ENCODE measurements around the gene CCDC124.

Gene CCDC124

GRCh38 chr19:17950310-17951156 lies 17.7 kb downstream of the CCDC124 start:
- Histone ChIP-seq H3K27me3 (ENCODE audit: control insufficient read depth, low read length) (peaks cover 41% of the 10 kb centered on the region), H4K20me1 (ENCODE audit: control insufficient read depth, insufficient read depth, low read depth, low read length) (no peaks in the 10 kb centered on the region), H3K9me3 (ENCODE audit: control insufficient read depth, insufficient read depth, low read length) (no peaks in the 10 kb centered on the region), H3K4me2 (ENCODE audit: low read length) (peak overlapping the region; percentile 83), H3K4me3 (ENCODE audit: low read length) (peak overlapping the region; percentile 76), H3K9me2 (replicated peaks; ENCODE audit: control insufficient read depth, low read length) (no peaks in the 10 kb centered on the region), H3K27ac (ENCODE audit: low read depth, low read length) (peak overlapping the region; percentile 67), H3F3A (ENCODE audit: control insufficient read depth, insufficient read depth) (peaks cover 10% of the 10 kb centered on the region), H3K4me1 (ENCODE audit: control insufficient read depth, low read length) (peaks cover 72% of the 10 kb centered on the region), H3K36me3 (ENCODE audit: control insufficient read depth, low read length) (no peaks in the 10 kb centered on the region), H3K79me2 (ENCODE audit: control insufficient read depth, low read length) (no peaks in the 10 kb centered on the region)
- no peak for TF ChIP-seq CTCF (IDR thresholded peaks at IDR 0.05; ENCODE audit: low read depth, low read length, poor library complexity, severe bottlenecking)
- no peak for TF ChIP-seq EZH2phosphoT487 (IDR thresholded peaks at IDR 0.05; ENCODE audit: borderline replicate concordance, low read length)

- Histone ChIP-seq H3K27ac (ENCODE audit: low read depth, low read length) (peak overlapping the region; percentile 67; the same call in 1 of the 2 replicates), H3K27me3 (ENCODE audit: control insufficient read depth, low read length) (peaks cover 41% of the 10 kb centered on the region), H3K9me2 (replicated peaks; ENCODE audit: control insufficient read depth, low read length) (no peaks in the 10 kb centered on the region), H3K4me1 (ENCODE audit: control insufficient read depth, low read length) (peaks cover 63% of the 10 kb centered on the region), H3F3A (ENCODE audit: control insufficient read depth, insufficient read depth) (peaks cover 5% of the 10 kb centered on the region; the same call in 1 of the 2 replicates), H3K36me3 (ENCODE audit: control insufficient read depth, low read length) (no peaks in the 10 kb centered on the region), H3K79me2 (ENCODE audit: control insufficient read depth, low read length) (no peaks in the 10 kb centered on the region), H3K4me2 (ENCODE audit: low read length) (peak overlapping the region; percentile 83), H4K20me1 (ENCODE audit: control insufficient read depth, insufficient read depth, low read depth, low read length) (no peaks in the 10 kb centered on the region), H3K4me3 (ENCODE audit: low read length) (peak overlapping the region; percentile 76), H3K9me3 (ENCODE audit: control insufficient read depth, insufficient read depth, low read length) (no peaks in the 10 kb centered on the region)
- TF ChIP-seq CTCF (IDR thresholded peaks at IDR 0.05; ENCODE audit: low read depth, low read length, poor library complexity, severe bottlenecking) = no peak
- TF ChIP-seq EZH2phosphoT487 (IDR thresholded peaks at IDR 0.05; ENCODE audit: borderline replicate concordance, low read length) = no peak
These were observed 18.6 kb downstream of the CCDC124 start for GRCh38 chr19:17951157-17951989.

- peak overlapping the region; percentile 83 for H3K4me2 ChIP-seq (ENCODE audit: low read length)
- no peaks in the 10 kb centered on the region for H3K79me2 ChIP-seq (ENCODE audit: control insufficient read depth, low read length)
- no peak overlapping the region for H3K27ac ChIP-seq (ENCODE audit: low read depth, low read length)
- peaks cover 5% of the 10 kb centered on the region; the same call in 1 of the 2 replicates for H3F3A ChIP-seq (ENCODE audit: control insufficient read depth, insufficient read depth)
- peaks cover 41% of the 10 kb centered on the region for H3K27me3 ChIP-seq (ENCODE audit: control insufficient read depth, low read length)
- H3K9me3 ChIP-seq (ENCODE audit: control insufficient read depth, insufficient read depth, low read length) = no peaks in the 10 kb centered on the region
- H4K20me1 ChIP-seq (ENCODE audit: control insufficient read depth, insufficient read depth, low read depth, low read length) = no peaks in the 10 kb centered on the region
- peaks cover 56% of the 10 kb centered on the region for H3K4me1 ChIP-seq (ENCODE audit: control insufficient read depth, low read length)
- H3K9me2 ChIP-seq (replicated peaks; ENCODE audit: control insufficient read depth, low read length) = no peaks in the 10 kb centered on the region
- no peaks in the 10 kb centered on the region for H3K36me3 ChIP-seq (ENCODE audit: control insufficient read depth, low read length)
- H3K4me3 ChIP-seq (ENCODE audit: low read length) = peak overlapping the region; percentile 76
- TF ChIP-seq EZH2phosphoT487 (IDR thresholded peaks at IDR 0.05; ENCODE audit: borderline replicate concordance, low read length) = peak; percentile 94
- no peak for TF ChIP-seq CTCF (IDR thresholded peaks at IDR 0.05; ENCODE audit: low read depth, low read length, poor library complexity, severe bottlenecking)
These were observed 19.5 kb downstream of the CCDC124 start for GRCh38 chr19:17951990-17952976.
